Gastroesophageal sphincter (tissue), 3 donors: ENCODE data around the gene KLHL41.

Experiments
- EP300 ChIP-seq: sonication (generic); formaldehyde crosslinking; IDR thresholded peaks from one replicate; pipeline ENCODE4 v1.6.1; 2017; ENCODE audit warnings: antibody characterized with exemption, mild to moderate bottlenecking
- POLR2A ChIP-seq, 2 donors: fragments of 450-650 bp; IDR thresholded peaks; one replicate each; pipeline ENCODE4 v1.6.1; 2017; ENCODE audit warnings: antibody characterized with exemption in 2 of 2, mild to moderate bottlenecking in 2 of 2, moderate library complexity in 1 of 2
- TF ChIP-seq, protein P1 (sequence below), 4 experiments: fragments of 200-600 bp in 2 of 4; fragments of 450-650 bp in 2 of 4; sonication (generic) in 1 of 4; IDR thresholded peaks; one replicate each; pipeline ENCODE4 v1.5.1; 2017 to 2019; ENCODE audit warnings: antibody characterized with exemption in 4 of 4, mild to moderate bottlenecking in 2 of 4, moderate library complexity in 2 of 4

DNA sequence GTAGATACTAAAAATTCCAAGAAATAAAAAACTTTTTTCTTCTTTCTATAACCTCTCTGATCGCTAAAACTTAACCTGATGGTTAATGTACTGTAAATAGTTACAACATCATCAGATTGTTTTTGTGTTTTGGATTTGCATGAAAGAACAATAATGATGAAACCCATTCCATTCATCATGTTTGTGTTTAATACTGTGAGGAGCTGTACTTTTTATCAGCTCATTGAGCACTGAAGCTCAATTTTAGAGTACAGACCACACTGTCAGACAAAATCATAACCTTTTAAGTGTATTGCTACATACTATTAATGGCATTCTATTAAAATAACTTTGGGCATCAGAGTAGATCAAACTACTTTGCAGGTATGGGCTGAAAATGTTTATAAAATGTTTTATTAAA, 45.0 kb upstream of the KLHL41 start:
- TF ChIP-seq, protein P1, sequence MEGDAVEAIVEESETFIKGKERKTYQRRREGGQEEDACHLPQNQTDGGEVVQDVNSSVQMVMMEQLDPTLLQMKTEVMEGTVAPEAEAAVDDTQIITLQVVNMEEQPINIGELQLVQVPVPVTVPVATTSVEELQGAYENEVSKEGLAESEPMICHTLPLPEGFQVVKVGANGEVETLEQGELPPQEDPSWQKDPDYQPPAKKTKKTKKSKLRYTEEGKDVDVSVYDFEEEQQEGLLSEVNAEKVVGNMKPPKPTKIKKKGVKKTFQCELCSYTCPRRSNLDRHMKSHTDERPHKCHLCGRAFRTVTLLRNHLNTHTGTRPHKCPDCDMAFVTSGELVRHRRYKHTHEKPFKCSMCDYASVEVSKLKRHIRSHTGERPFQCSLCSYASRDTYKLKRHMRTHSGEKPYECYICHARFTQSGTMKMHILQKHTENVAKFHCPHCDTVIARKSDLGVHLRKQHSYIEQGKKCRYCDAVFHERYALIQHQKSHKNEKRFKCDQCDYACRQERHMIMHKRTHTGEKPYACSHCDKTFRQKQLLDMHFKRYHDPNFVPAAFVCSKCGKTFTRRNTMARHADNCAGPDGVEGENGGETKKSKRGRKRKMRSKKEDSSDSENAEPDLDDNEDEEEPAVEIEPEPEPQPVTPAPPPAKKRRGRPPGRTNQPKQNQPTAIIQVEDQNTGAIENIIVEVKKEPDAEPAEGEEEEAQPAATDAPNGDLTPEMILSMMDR (IDR thresholded peaks at IDR 0.05): no peak
- TF ChIP-seq EP300 (no peak), POLR2A (IDR thresholded peaks at IDR 0.05) (no peak)
